Liver (tissue), 9 donors: ENCODE measurements around the gene NASP. TPM values are rescaled to one million over a fixed set of nuclear protein-coding genes. Genes with fewer than 3 reads are reported as not detected.

Experiments used
- DNase-seq: peaks from one replicate; pipeline ENCODE4 v3.0.0-alpha.2; 2017; ENCODE audit warnings: low spot score
- H3K27ac ChIP-seq, 2 donors: one replicate each; pipeline ENCODE4 v1.7.0; 2013; ENCODE audit warnings: inconsistent platforms in 2 of 2, low read length in 2 of 2, control low read depth in 1 of 2, low read depth in 1 of 2, mild to moderate bottlenecking in 1 of 2
- H3K27me3 ChIP-seq, 4 donors: one replicate each; pipeline versions ENCODE4 v1.6.1 to v1.7.0; 2013; ENCODE audit warnings: low read length in 3 of 4, inconsistent platforms in 1 of 4, mild to moderate bottlenecking in 1 of 4, moderate library complexity in 1 of 4; ENCODE audit not compliant: control insufficient read depth in 4 of 4, insufficient read depth in 4 of 4
- H3K36me3 ChIP-seq, 4 donors: one replicate each; pipeline versions ENCODE4 v1.6.1 to v1.7.0; 2013; ENCODE audit warnings: low read length in 3 of 4, mild to moderate bottlenecking in 3 of 4, low read depth in 1 of 4, moderate library complexity in 1 of 4; ENCODE audit not compliant: control insufficient read depth in 4 of 4, insufficient read depth in 3 of 4
- H3K4me1 ChIP-seq, 4 donors: one replicate each; pipeline versions ENCODE4 v1.6.1 to v1.7.0; 2013; ENCODE audit warnings: low read length in 3 of 4, mild to moderate bottlenecking in 3 of 4, moderate library complexity in 1 of 4; ENCODE audit not compliant: control insufficient read depth in 4 of 4, insufficient read depth in 4 of 4
- H3K4me3 ChIP-seq, 3 donors: one replicate each; pipeline versions ENCODE4 v1.6.1 to v1.7.0; 2013; ENCODE audit warnings: low read length in 3 of 3, control low read depth in 1 of 3, low read depth in 1 of 3, mild to moderate bottlenecking in 1 of 3
- H3K9ac ChIP-seq, 2 donors: one replicate each; pipeline ENCODE4 v1.7.0; 2013; ENCODE audit warnings: low read length in 2 of 2, mild to moderate bottlenecking in 2 of 2, moderate library complexity in 2 of 2, control low read depth in 1 of 2, low read depth in 1 of 2
- H3K9me3 ChIP-seq, 4 donors: one replicate each; pipeline versions ENCODE4 v1.6.1 to v1.7.0; 2013; ENCODE audit warnings: low read length in 3 of 4; ENCODE audit not compliant: control insufficient read depth in 4 of 4
- ATF3 ChIP-seq: IDR thresholded peaks from 2 replicates; pipeline ENCODE4 v1.6.1; 2016; ENCODE audit warnings: antibody characterized with exemption
- CTCF ChIP-seq: fragments of 150-350 bp; IDR thresholded peaks from 2 replicates; pipeline ENCODE4 v1.5.1; 2017; ENCODE audit warnings: improper control_type of control experiment, low read depth, low read length; ENCODE audit not compliant: missing input control
- EGR1 ChIP-seq, 2 donors: IDR thresholded peaks; 2 replicates each; pipeline ENCODE4 v1.6.1; 2016 to 2018; ENCODE audit warnings: antibody characterized with exemption in 2 of 2, low read depth in 2 of 2
- FOXA1 ChIP-seq: IDR thresholded peaks from 2 replicates; pipeline ENCODE4 v1.6.1; 2016; ENCODE audit warnings: antibody characterized with exemption
- FOXA2 ChIP-seq: IDR thresholded peaks from 2 replicates; pipeline ENCODE4 v1.6.1; 2016; ENCODE audit warnings: antibody characterized with exemption
- HNF4G ChIP-seq: IDR thresholded peaks from 2 replicates; pipeline ENCODE4 v1.6.1; 2016; ENCODE audit warnings: antibody characterized with exemption
- JUND ChIP-seq, 2 donors: IDR thresholded peaks; 2 replicates each; pipeline ENCODE4 v1.6.1; 2016; ENCODE audit warnings: antibody characterized with exemption in 2 of 2
- NR2F2 ChIP-seq: IDR thresholded peaks from 2 replicates; pipeline ENCODE4 v1.6.1; 2016; ENCODE audit warnings: antibody characterized with exemption
- REST ChIP-seq: IDR thresholded peaks from 2 replicates; pipeline ENCODE4 v1.6.1; 2016; ENCODE audit warnings: antibody characterized with exemption, mild to moderate bottlenecking
- SP1 ChIP-seq: IDR thresholded peaks from 2 replicates; pipeline ENCODE4 v1.6.1; 2018; ENCODE audit warnings: antibody characterized with exemption, mild to moderate bottlenecking
- YY1 ChIP-seq: IDR thresholded peaks from 2 replicates; pipeline ENCODE4 v1.6.1; 2016; ENCODE audit warnings: antibody characterized with exemption, mild to moderate bottlenecking
- ZBTB33 ChIP-seq: IDR thresholded peaks from 2 replicates; pipeline ENCODE4 v1.6.1; 2016; ENCODE audit warnings: antibody characterized with exemption
- WGBS: extraction: QIAGEN DNeasy Blood & Tissue Kit; methylation state at CpG from one replicate; pipeline ENCODE4 v1.1.7; 2013; 5-methylcytosine and 5-hydroxymethylcytosine counted together
- polyA plus RNA-seq, 2 donors: library from polyadenylated mRNA; stranded (reverse) in 1 of 2; unstranded in 1 of 2; fragments of 200-250 nt in 1 of 2; fragments of >200 nt in 1 of 2; fragmentation: Nextera tagmentation in 1 of 2; extraction: Ambion mirVana in 1 of 2; gene quantifications; one replicate each; pipeline versions ENCODE4 v1.2.1 to v1.2.3, GENCODE V29; 2013 to 2015
- total RNA-seq, 2 donors: library from RNA; depleted of rRNA; stranded (reverse); fragments of >200 nt; gene quantifications; one replicate each; pipeline ENCODE4 v1.2.3, GENCODE V29; 2014
- TF ChIP-seq, protein P1 (sequence below): IDR thresholded peaks from 2 replicates; pipeline ENCODE4 v1.6.1; 2016; ENCODE audit warnings: antibody characterized with exemption
- donor health status: healthy.
- donor health status: healthy.
- donor health status: healthy.
- donor health status: healthy.
- donor health status: healthy.

The NASP gene
- total and polyA plus RNA-seq, 4 donors, result 24.9 to 74.9 (median 39.7) TPM

- H3K27ac ChIP-seq, result no peak overlapping the region
- peaks cover 9 to 28% (median 21%) of the 10 kb centered on the region in 4 donors for H3K4me1 ChIP-seq
Measured at GRCh38 chr1:45585496-45586075, 1.7 kb downstream of the NASP start.

More at GRCh38 chr1:45585496-45586075, 1.7 kb downstream of the NASP start:
- Histone ChIP-seq H3K9me3 (no peaks in the 10 kb centered on the region), H3K27me3 (no peaks in the 10 kb centered on the region), H3K4me3 (peak overlapping the region in 1 of 3 donors; percentile 80), H3K9ac (peak overlapping the region in 1 of 2 donors; percentile 10), H3K36me3 (no peaks in the 10 kb centered on the region)
- TF ChIP-seq JUND (IDR thresholded peaks at IDR 0.05), result no peak
- TF ChIP-seq ATF3, result no peak
- no peak for TF ChIP-seq FOXA2
- TF ChIP-seq EGR1 (IDR thresholded peaks at IDR 0.05; ENCODE audit: low read depth in 2 of 2), result no peak
- TF ChIP-seq YY1, result no peak
- no peak for TF ChIP-seq REST
- TF ChIP-seq HNF4G, result no peak
- no peak for TF ChIP-seq CTCF
- no peak for TF ChIP-seq NR2F2
- TF ChIP-seq ZBTB33, result no peak
- TF ChIP-seq SP1, result no peak
- TF ChIP-seq, protein P1, sequence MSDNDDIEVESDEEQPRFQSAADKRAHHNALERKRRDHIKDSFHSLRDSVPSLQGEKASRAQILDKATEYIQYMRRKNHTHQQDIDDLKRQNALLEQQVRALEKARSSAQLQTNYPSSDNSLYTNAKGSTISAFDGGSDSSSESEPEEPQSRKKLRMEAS, result no peak
- no peak for TF ChIP-seq FOXA1
- no peak for DNase-seq
- WGBS, result 46% methylated on average over 7 of the region's 7 CpGs
